ENCODE data around the gene SFTA2.

The SFTA2 gene

GRCh38 chr6:30885999-30886896 is 45.7 kb downstream of the SFTA2 start:
- no peak overlapping the region for H3K4me3 ChIP-seq (ENCODE audit: low read length)
- TF ChIP-seq ZNF274 (IDR thresholded peaks at IDR 0.05; ENCODE audit: low read depth, low read length), result no peak

GRCh38 chr6:30885481-30885998 is 46.4 kb downstream of the SFTA2 start:
- TF ChIP-seq ZNF274 (IDR thresholded peaks at IDR 0.05; ENCODE audit: low read depth, low read length), result no peak
- H3K4me3 ChIP-seq (ENCODE audit: low read length), result no peak overlapping the region

- TF ChIP-seq ZNF274 (IDR thresholded peaks at IDR 0.05; ENCODE audit: low read depth, low read length), result no peak
- H3K4me3 ChIP-seq (ENCODE audit: low read length), result peak overlapping the region; percentile 34; the same call in 1 of the 2 replicates
Measured at GRCh38 chr6:30884521-30885480, 47.2 kb downstream of the SFTA2 start.

GRCh38 chr6:30883685-30884520 is 48.1 kb downstream of the SFTA2 start, which contains the start of gene DDR1:
TSS of gene DDR1 (plus strand) at chr6:30884519. CDS start at chr6:30888730, 4,211 bp downstream.
- peak within 1 kb of the TSS; percentile 34; the same call in 1 of the 2 replicates for H3K4me3 ChIP-seq (ENCODE audit: low read length)
- TF ChIP-seq ZNF274 (IDR thresholded peaks at IDR 0.05; ENCODE audit: low read depth, low read length), result no peak

GRCh38 chr6:30882759-30883684 is 48.9 kb downstream of the SFTA2 start:
- no peak overlapping the region; the same call in 1 of the 2 replicates for H3K4me3 ChIP-seq (ENCODE audit: low read length)
- no peak for TF ChIP-seq ZNF274 (IDR thresholded peaks at IDR 0.05; ENCODE audit: low read depth, low read length)

GRCh38 chr6:30882204-30882758 is 49.7 kb downstream of the SFTA2 start:
- TF ChIP-seq ZNF274 (IDR thresholded peaks at IDR 0.05; ENCODE audit: low read depth, low read length), result no peak
- H3K4me3 ChIP-seq (ENCODE audit: low read length), result no peak overlapping the region

GRCh38 chr6:30881392-30882203 is 50.4 kb downstream of the SFTA2 start:
- TF ChIP-seq ZNF274 (IDR thresholded peaks at IDR 0.05; ENCODE audit: low read depth, low read length), result no peak
- no peak overlapping the region for H3K4me3 ChIP-seq (ENCODE audit: low read length)

All from GM08714 (cell line).